ENCODE measurements around the gene IDH3G. TPM values are rescaled to one million over a fixed set of nuclear protein-coding genes. Genes with fewer than 3 reads are reported as not detected.
"Not testable (repeated sequence)": the region's sequence is repeated elsewhere in the genome, so short reads cannot be mapped to it uniquely, and the experiment has no call there.

The IDH3G gene
- total RNA-seq, 1 donor from 2014 or later, result 62.2 TPM

- no peak for DNase-seq (ENCODE audit: low read depth)
- no peak overlapping the region for H3K4me3 ChIP-seq (ENCODE audit: low read depth, low read length)
- TF ChIP-seq CTCF (conservative IDR thresholded peaks at IDR 0.05; ENCODE audit: low read depth, low read length), result no peak
These were observed 47.8 kb downstream of the IDH3G start for GRCh38 chrX:153746359-153746758.

GRCh38 chrX:153745067-153745433, 49.1 kb downstream of the IDH3G start:
- not testable (repeated sequence) for H3K4me3 ChIP-seq (ENCODE audit: low read depth, low read length); DNase-seq (ENCODE audit: low read depth)

GRCh38 chrX:153744210-153745066, 49.7 kb downstream of the IDH3G start:
- no peak overlapping the region for H3K4me3 ChIP-seq (ENCODE audit: low read depth, low read length)
- TF ChIP-seq CTCF (conservative IDR thresholded peaks at IDR 0.05; ENCODE audit: low read depth, low read length), result peak; percentile 34

GRCh38 chrX:153743468-153744209, 50.5 kb downstream of the IDH3G start:
- not testable (repeated sequence) for DNase-seq (ENCODE audit: low read depth); H3K4me3 ChIP-seq (ENCODE audit: low read depth, low read length)

More at GRCh38 chrX:153744210-153745066, 49.7 kb downstream of the IDH3G start:
- no peak for DNase-seq (ENCODE audit: low read depth)

GRCh38 chrX:153742796-153743467, 51.2 kb downstream of the IDH3G start:
- not testable (repeated sequence) for DNase-seq (ENCODE audit: low read depth); H3K4me3 ChIP-seq (ENCODE audit: low read depth, low read length)

GRCh38 chrX:153742111-153742510, 52.1 kb downstream of the IDH3G start:
- not testable (repeated sequence) for H3K4me3 ChIP-seq (ENCODE audit: low read depth, low read length); DNase-seq (ENCODE audit: low read depth)

- no peak overlapping the region for H3K4me3 ChIP-seq (ENCODE audit: low read depth, low read length)
- no peak for TF ChIP-seq CTCF (conservative IDR thresholded peaks at IDR 0.05; ENCODE audit: low read depth, low read length)
- no peak for DNase-seq (ENCODE audit: low read depth)
These were observed 52.7 kb downstream of the IDH3G start for GRCh38 chrX:153741446-153741845.

GRCh38 chrX:153740631-153741222, 53.4 kb downstream of the IDH3G start:
- no peak for TF ChIP-seq CTCF (conservative IDR thresholded peaks at IDR 0.05; ENCODE audit: low read depth, low read length)
- no peak overlapping the region for H3K4me3 ChIP-seq (ENCODE audit: low read depth, low read length)
- no peak for DNase-seq (ENCODE audit: low read depth)
